ENCODE results near the gene DNAH1.
"Not testable (repeated sequence)": the region's sequence is repeated elsewhere in the genome, so short reads cannot be mapped to it uniquely, and the experiment has no call there.

Gene DNAH1

DNA sequence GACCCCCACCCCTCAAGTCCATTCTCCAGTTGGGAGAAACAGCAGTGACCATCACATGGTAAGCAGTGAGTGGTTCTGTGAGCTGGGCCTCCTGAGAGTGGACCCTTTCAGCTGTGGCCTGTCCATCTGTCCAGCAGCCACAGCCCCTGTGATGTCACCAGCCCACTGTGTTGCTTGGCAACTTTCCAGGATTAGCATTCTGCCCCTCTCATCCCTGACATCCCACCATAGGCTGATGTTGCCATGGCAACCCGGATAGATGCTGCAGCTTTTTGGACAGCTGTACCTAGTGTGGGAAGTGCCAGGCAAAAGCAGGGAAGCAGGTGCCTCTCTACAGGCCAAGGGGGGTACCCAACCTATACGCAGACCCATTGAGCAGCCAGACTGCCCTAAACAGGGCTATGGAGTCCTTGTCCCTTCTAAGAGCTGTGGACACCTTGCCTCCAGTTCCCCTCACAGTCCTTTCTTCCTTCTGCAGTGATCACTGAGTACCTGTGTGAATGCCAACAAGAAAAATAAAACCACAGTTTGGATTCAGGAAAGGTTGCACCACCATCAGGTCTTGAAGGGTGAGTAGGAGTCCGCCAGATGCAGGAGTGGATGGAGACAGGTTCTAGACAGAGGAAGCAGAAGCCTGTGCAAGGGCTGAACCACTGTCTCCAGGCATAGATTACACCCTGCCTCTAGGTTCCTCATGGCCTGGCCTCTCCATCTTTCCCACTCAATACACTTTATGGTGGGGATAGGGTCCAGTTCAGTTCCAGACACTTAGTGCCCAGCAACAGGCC, at the start of gene DNAH1:
Gene DNAH1 (plus strand): TSS at position 343 of the 788 bp plus-strand sequence. CDS start 6,124 bp downstream, outside the sequence.
- DNase-seq (ENCODE audit: low read depth in 4 of 4, low spot score in 1 of 4): no peak

- no peak for DNase-seq (ENCODE audit: low read depth in 4 of 4, low spot score in 1 of 4)
Observed at GRCh38 chr3:52268036-52268435, 48.1 kb upstream of the DNAH1 start.

DNA sequence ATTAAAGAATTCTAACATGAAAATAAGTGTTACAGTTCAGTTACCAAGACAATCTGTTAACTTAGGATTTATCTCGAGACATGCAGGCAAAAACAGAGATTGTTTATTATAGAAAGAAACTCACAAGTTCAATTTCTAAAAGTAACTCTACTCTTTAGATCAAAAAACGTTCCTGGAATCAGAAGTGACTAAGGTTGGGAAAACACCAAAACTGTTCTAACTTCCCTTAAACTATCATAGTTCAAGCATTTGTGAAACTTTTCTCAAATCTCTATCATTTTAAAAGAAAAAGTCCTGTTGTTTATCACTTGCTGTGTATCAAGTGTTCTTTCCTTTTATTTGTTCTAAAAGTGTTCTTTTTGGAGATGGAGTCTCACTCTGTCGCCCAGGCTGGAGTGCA, 46.3 kb upstream of the DNAH1 start:
- DNase-seq (ENCODE audit: low read depth in 4 of 4, low spot score in 1 of 4): no peak

- no peak for DNase-seq (ENCODE audit: low read depth in 4 of 4, low spot score in 1 of 4)
Observed at GRCh38 chr3:52270252-52270754, 45.8 kb upstream of the DNAH1 start.

DNA sequence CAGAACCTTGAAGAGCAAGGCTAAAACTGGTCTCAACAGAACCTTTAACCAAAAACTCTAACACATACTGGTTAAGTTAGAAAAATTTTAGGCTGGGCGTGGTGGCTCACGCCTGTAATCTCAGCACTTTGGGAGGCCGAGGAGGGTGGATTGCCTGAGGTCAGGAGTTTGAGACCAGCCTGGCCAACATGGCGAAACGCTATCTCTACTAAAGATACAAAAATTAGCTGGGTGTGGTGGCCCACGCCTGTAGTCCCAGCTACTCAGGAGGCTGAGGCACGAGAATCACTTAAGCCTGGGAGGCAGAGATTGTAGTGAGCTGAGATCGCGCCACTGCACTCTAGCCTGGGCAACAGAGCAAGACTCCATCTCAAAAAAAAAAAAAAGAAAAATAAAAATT, 43.9 kb upstream of the DNAH1 start:
- DNase-seq (ENCODE audit: low read depth in 4 of 4, low spot score in 1 of 4): not testable (repeated sequence)

GRCh38 chr3:52272831-52273230, 43.3 kb upstream of the DNAH1 start:
- no peak for DNase-seq (ENCODE audit: low read depth in 4 of 4, low spot score in 1 of 4)

DNA sequence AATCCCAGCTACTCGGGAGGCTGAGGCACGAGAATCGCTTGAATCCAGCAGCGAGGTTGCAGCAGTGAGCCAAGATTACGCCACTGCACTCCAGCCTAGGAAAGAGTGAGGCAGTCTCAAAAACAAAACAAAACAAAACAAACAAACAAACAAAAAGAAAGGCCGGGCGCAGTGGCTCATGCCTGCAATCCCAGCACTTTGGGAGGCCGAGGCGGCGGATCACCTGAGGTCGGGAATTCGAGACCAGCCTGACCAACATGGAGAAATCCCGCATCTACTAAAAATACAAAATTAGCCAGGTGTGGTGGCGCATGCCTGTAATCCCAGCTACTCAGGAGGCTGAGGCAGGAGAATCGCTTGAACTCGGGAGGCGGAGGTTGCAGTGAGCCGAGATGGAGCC, 41.3 kb upstream of the DNAH1 start:
- not testable (repeated sequence) for DNase-seq (ENCODE audit: low read depth in 4 of 4, low spot score in 1 of 4)

DNA sequence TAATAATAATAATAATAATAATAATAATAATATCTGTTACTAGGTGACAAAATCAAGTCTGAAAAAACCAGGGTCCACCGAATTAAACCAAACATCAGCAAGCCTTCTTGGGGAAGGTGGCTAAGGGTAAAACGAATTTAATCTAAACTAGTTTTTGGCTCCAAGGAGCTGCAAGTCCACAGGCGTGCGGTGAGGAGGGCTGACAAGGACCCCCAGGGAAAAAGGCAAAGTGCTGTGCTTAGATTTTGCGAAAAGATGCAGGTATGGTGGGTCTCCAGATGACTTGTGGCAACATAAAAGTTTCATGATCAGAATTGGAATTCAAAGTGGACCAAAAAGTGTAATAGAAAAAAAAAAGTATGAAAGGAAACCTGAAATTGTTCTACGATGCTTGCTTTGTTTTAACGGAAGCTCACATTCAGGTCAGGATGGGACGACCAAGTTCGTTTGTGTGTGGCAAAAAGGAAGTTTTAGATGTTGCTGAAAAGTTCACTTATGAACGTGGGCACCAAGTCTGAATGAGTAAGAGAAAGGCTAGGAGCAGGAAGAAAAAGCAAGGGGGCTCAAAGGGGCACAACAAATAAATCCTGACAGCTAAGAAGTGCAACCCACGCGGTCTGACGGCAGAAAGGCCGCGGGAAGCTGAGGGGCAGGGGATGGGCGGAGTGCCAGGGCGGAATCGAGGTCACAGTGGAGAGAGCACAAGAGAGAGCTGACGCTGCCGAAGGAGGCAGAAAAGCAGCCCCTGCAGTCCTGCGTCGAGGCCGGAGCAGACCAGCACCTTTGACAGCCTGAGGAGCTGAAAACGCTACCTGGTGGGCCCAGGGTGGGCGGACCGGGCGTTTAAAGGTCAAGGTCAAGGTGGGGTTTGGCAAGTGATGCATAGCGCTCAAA, 38.8 kb upstream of the DNAH1 start:
- peak in 3 of 4 experiments; percentile 56 to 76 (median 69) for DNase-seq (ENCODE audit: low read depth in 4 of 4, low spot score in 1 of 4)

- DNase-seq (ENCODE audit: low read depth in 4 of 4, low spot score in 1 of 4): peak in 1 of 4 experiments; percentile 58
Observed at GRCh38 chr3:52277972-52278509, 38.1 kb upstream of the DNAH1 start.

GRCh38 chr3:52278510-52279069, 37.5 kb upstream of the DNAH1 start, which contains the start of gene WDR82:
WDR82 (minus strand) TSS chr3:52278649; CDS start chr3:52278361, 288 bp downstream.
- peak; percentile 96 to 99 (median 98) for DNase-seq (ENCODE audit: low read depth in 4 of 4, low spot score in 1 of 4)

- no peak for DNase-seq (ENCODE audit: low read depth in 4 of 4, low spot score in 1 of 4)
Observed at GRCh38 chr3:52279596-52279995, 36.5 kb upstream of the DNAH1 start.

DNA sequence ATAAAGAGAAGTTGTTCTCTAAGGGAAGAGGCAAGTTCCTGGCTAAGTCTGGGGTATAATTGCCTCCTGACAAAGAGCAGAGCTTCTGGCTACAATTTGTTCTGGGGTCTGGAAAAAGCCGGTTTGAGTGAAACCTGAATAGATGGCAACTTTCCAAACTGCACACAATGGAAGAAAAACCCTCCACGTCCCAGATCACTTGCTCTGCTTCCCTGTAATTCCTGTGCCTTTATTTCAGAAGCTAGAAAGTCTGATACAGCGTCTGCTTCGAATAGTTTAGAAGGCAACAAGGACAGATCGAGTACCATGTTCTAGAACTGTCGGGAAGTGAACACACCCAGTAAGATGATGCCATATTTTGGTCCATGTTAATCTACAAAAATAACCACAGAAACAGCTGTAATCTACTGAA, 36.1 kb upstream of the DNAH1 start:
- DNase-seq (ENCODE audit: low read depth in 4 of 4, low spot score in 1 of 4): no peak

DNA sequence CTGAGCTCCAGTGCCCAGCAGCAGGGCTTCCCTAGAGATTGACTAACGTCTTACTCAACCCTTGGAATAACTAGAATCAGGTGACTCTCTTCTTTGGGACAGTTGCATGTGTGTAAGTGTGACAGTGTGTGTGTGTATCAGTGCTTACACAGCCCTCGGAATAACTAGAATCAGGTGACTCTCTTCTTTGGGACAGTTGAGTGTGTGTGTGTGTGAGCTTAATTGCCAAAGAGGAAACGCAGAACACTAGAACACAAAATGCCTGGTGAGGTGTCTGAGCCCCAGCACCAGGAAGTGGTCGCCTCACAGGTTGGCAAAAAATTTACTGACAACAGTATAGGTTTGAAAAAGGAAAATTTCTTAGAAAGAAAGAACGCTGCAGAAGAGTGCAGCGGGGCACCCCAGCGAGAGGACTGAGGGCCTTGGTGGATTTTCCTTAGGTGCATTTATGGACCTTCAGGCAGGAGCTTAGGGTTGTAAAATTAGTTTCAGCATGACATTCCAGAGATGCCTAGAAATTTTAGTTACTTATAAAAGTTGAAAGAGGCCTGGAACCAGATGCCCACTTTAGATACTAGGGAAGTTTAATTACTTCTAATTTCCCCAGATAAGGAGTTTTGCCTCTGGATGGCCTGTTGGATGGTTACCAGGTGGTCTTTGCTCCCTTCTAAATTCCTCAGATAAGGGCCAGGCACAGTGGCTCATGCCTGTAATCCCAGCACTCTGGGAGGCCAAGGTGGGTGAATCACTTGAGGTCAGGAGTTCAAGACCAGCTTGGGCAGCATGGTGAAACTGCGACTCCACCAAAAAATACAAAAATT, 33.9 kb upstream of the DNAH1 start:
- no peak for DNase-seq (ENCODE audit: low read depth in 4 of 4, low spot score in 1 of 4)

GRCh38 chr3:52283306-52283705, 32.8 kb upstream of the DNAH1 start:
- no peak for DNase-seq (ENCODE audit: low read depth in 4 of 4, low spot score in 1 of 4)

DNA sequence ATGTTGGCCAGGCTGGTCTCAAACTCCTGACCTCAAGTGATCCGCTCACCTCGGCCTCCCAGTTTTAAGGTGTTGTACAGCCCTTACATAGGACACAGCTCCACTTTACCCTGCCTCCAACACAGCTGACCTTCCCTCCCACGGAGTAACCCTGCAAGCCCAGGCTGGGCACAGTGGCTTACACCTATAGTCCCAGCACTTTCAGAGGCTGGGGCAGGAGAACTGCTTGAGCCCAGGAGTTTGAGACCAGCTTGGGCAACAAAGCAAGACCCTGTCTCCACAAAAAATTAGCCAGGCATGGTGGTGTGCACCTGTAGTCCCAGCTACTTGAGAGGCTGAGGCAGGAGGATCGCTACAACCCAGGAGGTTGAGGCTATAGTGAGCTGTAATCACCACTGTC, 32.1 kb upstream of the DNAH1 start:
- not testable (repeated sequence) for DNase-seq (ENCODE audit: low read depth in 4 of 4, low spot score in 1 of 4)

- DNase-seq (ENCODE audit: low read depth in 4 of 4, low spot score in 1 of 4): no peak
Observed at GRCh38 chr3:52286777-52287110, 29.4 kb upstream of the DNAH1 start.

DNA sequence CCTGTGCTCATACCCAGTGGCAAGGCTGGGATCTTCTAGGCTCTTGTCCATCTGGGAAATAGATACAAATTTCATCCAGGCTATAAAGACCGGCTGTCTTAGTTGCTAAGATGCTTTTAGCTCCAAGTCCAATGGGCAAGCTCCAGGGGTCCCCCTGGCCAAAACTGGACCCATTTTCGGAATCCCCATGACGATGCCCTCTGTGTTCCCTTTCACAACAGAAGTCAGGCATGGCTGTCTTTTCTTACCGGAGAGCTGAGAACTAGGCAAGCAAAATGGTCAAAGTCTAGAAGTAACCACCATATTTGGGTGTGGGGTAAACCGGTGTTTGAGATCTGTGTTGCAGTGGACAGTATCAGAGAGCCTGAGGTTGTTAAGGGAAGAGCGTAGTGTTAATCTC, 27.4 kb upstream of the DNAH1 start:
- DNase-seq (ENCODE audit: low read depth in 4 of 4, low spot score in 1 of 4): no peak

- no peak for DNase-seq (ENCODE audit: low read depth in 4 of 4, low spot score in 1 of 4)
Observed at GRCh38 chr3:52289338-52289746, 26.8 kb upstream of the DNAH1 start.

DNA sequence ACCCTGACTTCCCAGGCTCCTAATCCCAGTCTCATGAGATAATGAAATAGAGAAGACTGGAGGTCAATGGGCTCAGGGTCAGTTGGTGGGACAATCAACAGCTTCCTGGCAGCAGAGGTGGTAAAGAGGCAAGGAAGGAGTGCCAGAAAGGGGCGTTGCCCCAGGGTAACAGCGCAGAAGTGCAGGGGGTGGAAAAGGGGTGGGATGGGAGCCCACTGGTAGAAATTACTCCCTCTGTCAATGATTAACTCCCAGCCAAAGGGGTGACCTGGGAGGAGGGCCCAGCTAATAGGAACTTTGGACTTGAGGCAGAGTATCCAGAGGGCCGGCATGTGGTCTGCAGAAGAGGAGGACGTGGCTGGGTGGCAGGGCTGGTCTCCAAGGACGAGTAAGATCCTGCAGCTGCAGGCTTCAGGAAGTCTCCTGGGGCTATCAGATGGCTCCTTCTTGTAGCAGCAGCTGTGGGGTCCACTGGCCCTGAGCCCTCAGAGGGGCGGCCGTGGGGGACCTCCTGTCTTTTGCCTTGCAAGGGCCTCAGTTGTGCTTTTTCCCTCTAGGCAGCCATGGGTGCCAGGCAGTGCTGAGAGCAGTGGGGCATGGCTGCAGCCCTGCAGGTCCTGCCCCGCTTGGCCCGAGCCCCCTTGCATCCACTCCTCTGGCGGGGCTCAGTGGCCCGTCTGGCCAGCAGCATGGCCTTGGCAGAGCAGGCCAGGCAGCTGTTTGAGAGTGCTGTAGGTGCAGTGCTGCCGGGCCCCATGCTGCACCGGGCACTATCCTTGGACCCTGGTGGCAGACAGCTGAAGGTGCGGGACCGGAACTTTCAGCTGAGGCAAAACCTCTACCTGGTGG, 26.1 kb upstream of the DNAH1 start:
- no peak for DNase-seq (ENCODE audit: low read depth in 4 of 4, low spot score in 1 of 4)

Data from stimulated activated CD4-positive, alpha-beta T cell treated with anti-CD3 and anti-CD28 coated beads, Interleukin-1b, Interleukin-23, amount 100 ng/mL, for 24 hours (primary cell).